GM18873 (cell line): ENCODE measurements around the gene CARD14.
"Not testable (repeated sequence)": the region's sequence is repeated elsewhere in the genome, so short reads cannot be mapped to it uniquely, and the experiment has no call there.

Experiments
- ATAC-seq: cut with Tn5 transposase; IDR thresholded peaks from one replicate; pipeline ENCODE4 v1.9.1; 2021; ENCODE audit warnings: mild to moderate bottlenecking, moderate library complexity, moderate number of reproducible peaks; ENCODE audit not compliant: unreplicated experiment, low FRiP score

Gene CARD14

DNA sequence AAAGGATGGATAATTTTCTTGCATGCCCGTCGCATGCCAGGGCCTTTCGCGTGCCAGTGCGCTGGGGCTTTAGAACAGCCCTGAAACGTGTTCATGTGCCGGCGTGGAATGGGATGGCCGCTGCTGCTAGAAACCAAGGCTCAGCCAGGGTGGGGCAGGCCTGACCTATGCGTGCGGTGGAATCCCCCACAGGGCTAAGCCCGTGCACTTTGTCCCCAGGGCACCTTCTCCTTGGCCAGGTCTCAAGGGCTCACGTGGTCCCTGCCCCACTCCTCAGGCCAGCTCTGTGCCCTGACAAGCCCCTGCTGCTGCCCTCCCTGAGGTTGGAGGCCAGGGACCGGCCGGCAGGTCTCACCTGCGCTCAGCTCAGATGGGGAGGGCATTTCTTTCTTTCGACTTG lies 77.7 kb downstream of the CARD14 start:
- ATAC-seq: no peak

DNA sequence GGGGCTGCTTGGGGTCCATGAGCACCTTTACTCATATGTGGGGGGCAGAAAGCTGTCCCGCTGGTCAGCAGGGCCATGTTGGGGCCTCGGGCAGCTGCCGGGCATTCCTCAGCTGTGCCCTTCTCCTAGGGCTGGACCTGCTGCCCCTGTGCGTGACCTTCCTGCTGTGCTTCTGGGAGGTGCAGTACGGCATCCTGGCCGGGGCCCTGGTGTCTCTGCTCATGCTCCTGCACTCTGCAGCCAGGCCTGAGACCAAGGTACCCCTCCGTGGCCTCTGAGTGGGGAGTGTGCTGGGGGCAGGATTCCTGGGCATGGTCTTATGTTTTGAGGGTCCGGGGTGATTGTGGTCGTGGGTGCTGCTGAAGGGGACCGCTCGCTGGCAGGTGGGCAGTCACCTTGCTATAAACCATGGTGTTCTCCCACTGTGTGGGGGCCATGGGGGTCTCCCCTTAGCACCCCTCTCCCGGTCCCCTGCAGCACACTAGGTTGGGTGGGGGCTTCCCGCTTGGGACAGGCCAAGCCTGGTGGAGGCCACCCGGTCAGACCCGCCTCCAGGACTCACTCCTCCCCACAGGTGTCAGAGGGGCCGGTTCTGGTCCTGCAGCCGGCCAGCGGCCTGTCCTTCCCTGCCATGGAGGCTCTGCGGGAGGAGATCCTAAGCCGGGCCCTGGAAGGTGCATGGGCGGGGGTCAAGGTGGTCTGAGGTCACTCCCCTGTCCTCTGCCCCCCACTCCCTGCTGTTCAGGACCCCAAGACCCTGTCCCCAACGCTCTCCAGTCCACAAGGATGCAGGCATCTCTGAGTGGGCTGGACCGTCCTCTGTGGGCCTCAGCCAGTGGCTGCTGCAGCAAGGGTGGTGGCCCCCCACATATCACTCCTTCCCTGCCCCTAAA lies 78.4 kb downstream of the CARD14 start:
- no peak for ATAC-seq

DNA sequence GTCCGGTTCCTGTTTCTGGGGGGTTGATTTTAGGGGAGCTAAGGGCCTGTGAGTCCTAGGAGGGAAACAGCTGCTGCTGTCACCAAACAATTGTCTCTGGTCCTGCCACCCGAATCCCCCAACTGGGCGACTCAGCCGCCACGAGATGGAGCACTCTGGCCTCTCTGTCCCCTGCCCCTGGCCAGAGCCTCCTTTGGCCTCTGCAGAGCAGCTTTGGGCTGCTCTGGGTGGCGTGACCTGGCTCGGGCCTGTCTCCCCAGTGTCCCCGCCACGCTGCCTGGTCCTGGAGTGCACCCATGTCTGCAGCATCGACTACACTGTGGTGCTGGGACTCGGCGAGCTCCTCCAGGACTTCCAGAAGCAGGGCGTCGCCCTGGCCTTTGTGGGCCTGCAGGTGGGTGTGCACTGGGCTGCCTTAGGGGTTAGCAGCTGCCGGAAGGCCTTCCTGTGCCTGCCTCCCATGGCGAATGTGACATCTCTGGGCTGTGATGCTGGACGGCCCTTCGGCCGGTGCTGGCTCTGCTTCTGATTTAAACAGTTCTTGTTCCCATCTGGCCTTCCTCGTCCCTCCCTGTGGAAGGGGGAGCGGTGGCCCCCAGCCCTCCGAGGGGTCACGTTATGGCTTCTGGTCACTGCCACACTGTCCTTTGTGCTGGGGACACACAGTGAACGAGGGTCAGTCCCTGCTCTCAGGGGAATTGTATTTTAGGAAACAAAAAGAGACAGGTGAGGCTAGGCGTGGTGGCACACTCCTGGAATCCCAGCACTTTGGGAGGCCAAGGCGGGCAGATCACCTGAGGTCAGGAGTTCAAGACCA lies 79.3 kb downstream of the CARD14 start:
- no peak for ATAC-seq

DNA sequence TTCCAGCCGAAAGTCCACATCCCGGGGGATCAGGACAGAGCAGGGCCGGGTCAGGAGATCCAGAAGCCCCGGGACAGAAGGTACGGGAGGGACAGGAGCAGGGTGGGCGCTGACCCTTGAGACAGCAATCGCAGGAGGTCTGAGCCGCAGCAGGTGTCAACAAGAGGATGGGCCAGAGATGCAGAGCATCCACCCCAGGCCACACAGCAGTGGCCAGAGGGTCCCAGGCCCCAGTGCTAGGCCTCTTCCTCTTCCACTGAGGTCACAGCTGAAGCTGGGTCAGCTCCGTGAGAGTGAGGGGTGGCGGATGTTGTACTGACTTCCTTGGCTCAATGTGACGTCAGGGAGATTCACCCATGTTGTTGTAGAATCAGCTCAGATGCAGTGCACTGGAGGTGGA lies 82.1 kb downstream of the CARD14 start:
- ATAC-seq: no peak

DNA sequence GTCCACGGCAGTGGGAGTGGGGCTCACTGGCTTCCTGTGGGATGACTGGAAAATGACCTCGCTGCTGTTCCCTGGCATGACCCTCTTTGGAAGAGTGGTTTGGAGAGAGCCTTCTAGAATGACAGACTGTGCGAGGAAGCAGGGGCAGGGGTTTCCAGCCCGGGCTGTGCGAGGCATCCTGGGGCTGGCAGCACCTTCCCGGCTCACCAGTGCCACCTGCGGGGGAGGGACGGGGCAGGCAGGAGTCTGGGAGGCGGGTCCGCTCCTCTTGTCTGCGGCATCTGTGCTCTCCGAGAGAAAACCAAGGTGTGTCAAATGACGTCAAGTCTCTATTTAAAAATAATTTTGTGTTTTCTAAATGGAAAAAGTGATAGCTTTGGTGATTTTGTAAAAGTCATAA lies 83.0 kb downstream of the CARD14 start:
- ATAC-seq: no peak

DNA sequence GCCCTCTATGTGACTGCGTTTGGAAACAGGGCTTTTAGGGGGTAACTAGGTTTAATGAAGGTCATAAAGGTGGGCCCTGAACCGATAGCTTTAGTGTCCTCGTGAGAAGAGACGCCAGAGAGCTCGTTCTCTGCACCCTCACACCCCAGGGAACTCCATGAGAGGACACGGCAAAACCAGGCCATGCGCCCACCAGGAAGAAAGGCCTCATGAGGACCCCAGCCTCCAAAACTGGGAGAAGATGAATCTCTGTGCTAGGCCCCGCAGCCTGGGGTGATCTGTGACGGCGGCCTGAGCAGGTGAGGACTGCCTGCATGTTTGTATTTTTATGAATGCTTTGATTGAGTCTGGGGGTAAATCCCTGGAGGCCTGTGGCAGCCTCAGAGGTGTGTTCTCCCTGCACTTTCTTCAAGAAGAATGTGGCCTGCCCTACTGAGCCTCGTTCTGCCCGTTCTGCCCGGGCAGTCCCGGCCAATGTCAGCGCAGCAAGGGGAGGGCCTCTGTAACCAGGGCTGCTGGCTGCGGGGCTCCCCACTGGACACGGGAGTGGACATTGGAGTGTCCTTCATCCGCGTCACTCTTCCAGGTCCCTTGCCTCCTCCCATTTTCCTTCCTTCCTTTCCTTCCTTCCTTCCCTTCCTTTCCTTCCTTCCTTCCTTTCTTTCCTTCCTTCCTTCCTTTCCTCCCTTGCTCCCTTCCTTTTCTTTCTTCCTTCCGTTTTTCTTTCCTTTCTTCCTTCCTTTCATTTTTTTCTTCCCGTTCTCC lies 84.0 kb downstream of the CARD14 start:
- ATAC-seq: no peak

DNA sequence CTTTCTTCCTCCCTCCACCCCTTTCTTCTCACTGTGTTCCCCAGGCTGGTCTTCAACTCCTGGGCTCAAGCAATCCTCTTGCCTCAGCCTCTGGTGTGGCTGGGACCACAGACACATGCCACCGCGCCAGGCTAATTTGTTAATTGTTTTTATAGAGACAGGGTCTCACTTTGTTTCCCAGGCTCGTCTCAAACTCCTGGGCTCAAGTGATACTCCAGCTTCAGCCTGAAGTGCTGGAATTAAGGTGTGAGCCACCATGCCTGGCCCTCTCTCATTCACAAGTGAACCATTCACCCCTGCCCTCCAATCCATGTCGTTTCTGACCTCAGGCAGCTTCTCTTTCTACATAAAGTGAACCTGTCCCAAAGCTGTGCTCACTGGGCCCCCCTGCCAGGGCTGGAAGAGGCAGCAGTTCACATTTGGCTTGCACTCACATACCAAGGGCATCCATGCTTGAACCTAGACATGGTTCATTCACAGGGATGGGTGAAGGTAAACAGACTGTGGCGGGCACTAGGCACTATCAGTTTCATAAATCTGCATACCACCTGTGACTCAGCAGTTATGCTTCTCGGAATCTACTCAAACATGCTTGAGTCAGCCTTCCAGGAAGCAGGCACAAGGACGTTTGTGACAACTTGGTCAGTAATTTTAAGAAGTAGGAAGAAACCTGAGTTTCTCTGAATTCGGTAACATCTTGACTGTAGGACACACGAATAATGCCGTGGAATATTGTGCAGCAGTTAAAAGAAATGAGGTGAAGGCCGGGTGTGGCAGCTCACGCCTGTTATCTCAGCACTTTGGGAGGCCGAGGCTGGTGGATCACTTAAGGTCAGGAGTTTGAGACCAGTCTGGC lies 84.8 kb downstream of the CARD14 start:
- ATAC-seq: peak; percentile 57

DNA sequence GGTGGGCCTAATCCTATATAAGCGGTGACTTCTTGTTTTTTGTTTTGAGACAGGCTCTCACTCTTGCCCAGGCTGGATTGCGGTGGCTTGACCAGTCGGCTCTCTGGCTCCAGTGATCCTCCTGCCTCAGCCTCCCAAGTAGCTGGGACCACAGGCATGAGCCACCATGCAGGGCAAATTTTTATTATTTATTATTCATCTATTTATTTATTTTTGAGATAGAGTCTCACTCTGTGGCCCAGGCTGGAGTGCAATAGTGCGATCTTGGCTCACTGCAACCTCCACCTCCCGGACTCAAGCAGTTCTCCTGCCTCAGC lies 86.2 kb downstream of the CARD14 start:
- ATAC-seq: no peak

DNA sequence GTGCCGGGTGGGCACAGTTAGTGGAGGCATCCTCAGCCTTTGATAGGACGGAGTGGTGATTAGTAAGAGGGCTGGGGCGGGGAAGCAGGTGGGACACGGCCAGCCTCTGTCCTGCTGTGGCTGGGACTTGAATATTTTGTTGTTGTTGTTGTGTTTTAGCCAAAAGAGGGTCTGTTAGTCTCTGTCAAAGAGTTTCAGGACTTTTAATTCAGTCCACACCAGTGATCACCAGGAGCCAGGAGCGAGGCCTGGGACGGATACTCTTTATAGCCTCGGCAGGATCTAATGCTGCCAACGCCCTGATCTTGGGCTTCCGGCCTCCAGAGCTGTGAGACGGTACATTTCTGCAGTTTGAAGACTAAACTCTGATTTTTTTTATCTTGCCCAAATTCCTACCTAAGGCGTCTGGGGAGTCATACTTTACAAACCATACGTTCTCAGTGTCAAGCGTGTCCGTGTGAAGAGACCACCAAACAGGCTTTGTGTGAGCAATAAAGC lies 87.9 kb downstream of the CARD14 start:
- ATAC-seq: no peak

DNA sequence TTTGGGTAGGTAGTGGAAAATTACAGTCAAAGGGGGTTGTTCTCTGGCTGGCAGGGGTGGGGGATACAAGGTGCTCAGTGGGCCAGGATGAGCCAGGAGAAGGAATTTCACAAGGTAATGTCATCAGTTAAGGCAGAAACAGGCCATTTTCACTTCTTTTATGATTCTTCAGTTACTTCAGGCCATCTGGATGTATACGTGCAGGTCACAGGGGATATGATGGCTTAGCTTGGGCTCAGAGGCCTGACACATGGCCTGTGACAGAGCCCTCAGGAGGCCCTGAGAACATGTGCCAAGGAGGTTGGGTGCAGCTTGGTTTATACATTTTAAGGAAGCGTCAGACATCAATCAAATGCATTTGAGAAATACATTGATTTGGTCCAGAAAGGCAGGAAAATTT lies 88.5 kb downstream of the CARD14 start:
- not testable (repeated sequence) for ATAC-seq
